HL-60 (cell line): ENCODE measurements around the gene MTCL3.

ENCODE experiments used
- CTCF ChIP-seq: IDR thresholded peaks from one replicate; pipeline ENCODE4 v1.5.1; 2011; ENCODE audit warnings: low read length, control low read depth, inconsistent platforms; ENCODE audit not compliant: insufficient read depth
- POLR2AphosphoS5 ChIP-seq: IDR thresholded peaks from 2 replicates; pipeline ENCODE4 v1.6.1; 2012; ENCODE audit warnings: low read depth
- SPI1 ChIP-seq: IDR thresholded peaks from 2 replicates; pipeline ENCODE4 v1.6.1; 2012; ENCODE audit warnings: low read depth, mild to moderate bottlenecking, borderline replicate concordance

GRCh38 chr6:127439718-127440117, 79.4 kb downstream of the MTCL3 start:
- no peak for TF ChIP-seq SPI1
- no peak for TF ChIP-seq POLR2AphosphoS5
- no peak for TF ChIP-seq CTCF
